ENCODE results near the gene TNFRSF25. TPM values are rescaled to one million over a fixed set of nuclear protein-coding genes. Genes with fewer than 3 reads are reported as not detected.

Gene TNFRSF25
- total and polyA plus RNA-seq, 3 donors from 2014 or later = 6.2 to 14.0 (median 13.4) TPM

GRCh38 chr1:6477039-6477820 is 11.3 kb upstream of the TNFRSF25 start:
- 88% methylated on average over 17 to 24 of the region's 24 CpGs for WGBS, 2 donors
- H3K9me3 ChIP-seq = no peaks in the 10 kb centered on the region
- no peaks in the 10 kb centered on the region for H3K4me1 ChIP-seq
- no peak overlapping the region for H3K27ac ChIP-seq
- no peak overlapping the region for H3K4me3 ChIP-seq
- H3K36me3 ChIP-seq (ENCODE audit: low read depth, missing control alignments) = no peaks in the 10 kb centered on the region
- no peak for TF ChIP-seq CTCF (IDR thresholded peaks at IDR 0.05)
- no peak for TF ChIP-seq POLR2A (IDR thresholded peaks at IDR 0.05)
- intact Hi-C loops (cut with DNase I; ENCODE audit: low total_unique reads) = no loop called here
- DNase-seq = no peak
- no peaks in the 10 kb centered on the region for H3K27me3 ChIP-seq

GRCh38 chr1:6476483-6476882 is 10.5 kb upstream of the TNFRSF25 start:
- TF ChIP-seq CTCF (IDR thresholded peaks at IDR 0.05) = no peak
- no peak for TF ChIP-seq POLR2A (IDR thresholded peaks at IDR 0.05)
- Histone ChIP-seq H3K27ac (no peak overlapping the region), H3K36me3 (ENCODE audit: low read depth, missing control alignments) (no peaks in the 10 kb centered on the region), H3K9me3 (no peaks in the 10 kb centered on the region), H3K4me1 (no peaks in the 10 kb centered on the region), H3K27me3 (no peaks in the 10 kb centered on the region), H3K4me3 (no peak overlapping the region)
- intact Hi-C loops (cut with DNase I; ENCODE audit: low total_unique reads) = no loop called here
- WGBS, 2 donors = 93 to 96% methylated on average over 5 of the region's 5 CpGs
- DNase-seq = no peak

- 46 to 47% methylated on average over 16 to 24 of the region's 33 CpGs for WGBS, 2 donors
- Histone ChIP-seq H3K9me3 (no peaks in the 10 kb centered on the region), H3K27ac (no peak overlapping the region), H3K36me3 (ENCODE audit: low read depth, missing control alignments) (no peaks in the 10 kb centered on the region), H3K4me1 (no peaks in the 10 kb centered on the region), H3K27me3 (no peaks in the 10 kb centered on the region), H3K4me3 (no peak overlapping the region)
- DNase-seq = peak; percentile 83
- intact Hi-C loops (cut with DNase I; ENCODE audit: low total_unique reads) = no loop called here
- TF ChIP-seq CTCF (IDR thresholded peaks at IDR 0.05) (peak; percentile 76 to 89 (median 78)), POLR2A (IDR thresholded peaks at IDR 0.05) (no peak)
These were observed 9.6 kb upstream of the TNFRSF25 start for GRCh38 chr1:6475381-6476133.

- intact Hi-C loops (cut with DNase I; ENCODE audit: low total_unique reads) = no loop called here
- H3K27me3 ChIP-seq = no peaks in the 10 kb centered on the region
- no peaks in the 10 kb centered on the region for H3K36me3 ChIP-seq (ENCODE audit: low read depth, missing control alignments)
- H3K4me1 ChIP-seq = no peaks in the 10 kb centered on the region
- no peak for DNase-seq
- no peak overlapping the region for H3K27ac ChIP-seq
- 86 to 90% methylated on average over 13 of the region's 13 CpGs for WGBS, 2 donors
- TF ChIP-seq POLR2A (IDR thresholded peaks at IDR 0.05) = no peak
- TF ChIP-seq CTCF (IDR thresholded peaks at IDR 0.05) = no peak
- no peaks in the 10 kb centered on the region for H3K9me3 ChIP-seq
- H3K4me3 ChIP-seq = no peak overlapping the region
These were observed 8.9 kb upstream of the TNFRSF25 start for GRCh38 chr1:6474815-6475282.
